GM19025 (cell line): ENCODE data around the gene BRSK1.

ENCODE experiments used
- ATAC-seq: cut with Tn5 transposase; IDR thresholded peaks from one replicate; pipeline ENCODE4 v1.9.1; 2021; ENCODE audit warnings: mild to moderate bottlenecking, low read depth, moderate library complexity; ENCODE audit not compliant: unreplicated experiment

BRSK1 gene

DNA sequence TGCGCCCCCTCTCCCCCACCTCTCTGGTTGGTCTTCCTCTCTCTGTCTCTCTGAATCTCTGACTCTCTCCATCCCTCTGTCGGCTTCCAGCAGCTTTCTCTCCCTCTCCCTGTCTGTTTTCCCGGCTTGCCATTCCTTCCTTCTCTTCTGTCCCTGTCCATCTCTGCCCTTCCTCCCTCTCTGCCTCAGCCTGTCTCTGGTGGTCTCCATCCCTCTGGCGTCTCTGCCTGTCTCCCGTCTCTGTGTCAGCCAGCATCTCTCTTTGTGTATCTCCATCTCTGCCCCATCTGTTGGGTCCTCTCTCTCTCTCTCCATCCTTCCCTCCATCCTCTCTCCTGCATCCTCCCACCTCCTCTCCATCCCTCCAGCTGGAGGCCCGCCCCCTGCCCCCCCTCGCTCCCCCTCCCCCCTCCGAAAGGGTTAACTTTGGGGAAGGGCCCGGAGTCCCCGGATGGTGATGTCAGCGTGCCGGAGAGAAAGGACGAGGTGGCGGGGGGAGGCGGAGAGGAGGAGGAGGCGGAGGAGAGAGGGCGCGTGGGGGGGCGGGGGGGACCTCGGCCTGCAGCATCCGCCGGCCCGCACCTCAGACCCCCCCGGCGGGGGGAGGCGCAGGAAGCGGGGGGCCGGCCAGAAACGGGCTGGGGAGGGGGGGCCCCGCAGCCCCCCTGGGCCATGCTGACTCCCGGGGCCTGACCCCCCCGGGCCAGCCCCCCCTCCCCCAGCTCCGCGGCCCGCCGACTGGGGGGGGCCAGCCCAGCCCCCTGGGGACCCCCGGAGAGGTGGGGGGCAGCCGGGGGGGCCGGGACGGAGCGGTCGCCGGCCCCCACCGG is at the start of gene BRSK1:
BRSK1 (plus strand) TSS at position 450 of the 830 bp plus-strand sequence. CDS start 446 bp downstream, outside the sequence.
- no peak for ATAC-seq

DNA sequence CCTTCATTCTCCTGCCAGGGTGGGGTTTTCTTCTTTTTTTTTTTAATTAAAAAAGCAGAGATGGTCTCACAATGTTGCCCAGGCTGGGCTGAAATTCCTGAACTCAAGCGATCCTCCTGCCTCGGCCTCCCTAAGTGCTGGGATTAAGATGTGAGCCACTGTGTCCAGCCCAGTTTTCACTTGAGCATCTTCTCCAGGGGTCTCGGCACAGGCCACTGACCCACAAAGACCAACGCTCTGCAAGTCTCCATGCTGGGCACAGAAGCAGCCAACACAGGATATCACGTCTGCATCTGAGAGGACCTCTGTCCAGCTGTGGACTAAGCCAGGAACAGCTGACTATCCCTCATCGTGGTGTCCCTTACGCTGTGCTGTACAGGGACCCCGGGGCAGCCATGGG is 45.8 kb upstream of the BRSK1 start:
- no peak for ATAC-seq

DNA sequence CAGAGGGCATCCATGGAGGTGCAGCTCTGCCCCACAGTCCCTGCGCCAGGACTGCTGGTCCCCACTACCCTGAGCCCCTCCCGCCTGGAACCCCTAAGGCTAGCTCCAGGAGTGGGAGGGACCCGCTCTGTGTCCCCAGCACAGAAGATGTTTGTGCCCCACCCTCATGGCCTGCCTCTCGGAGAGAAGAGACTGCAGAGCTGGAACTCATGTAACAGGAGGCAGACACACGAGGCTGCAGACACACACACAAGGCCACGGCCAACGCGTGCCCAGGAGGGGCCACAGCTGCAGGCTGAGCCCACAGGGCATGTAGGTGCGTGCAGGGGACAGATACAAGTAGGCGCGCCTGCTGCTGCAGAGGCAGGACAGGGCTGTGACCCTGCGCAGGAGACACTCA is 44.8 kb upstream of the BRSK1 start:
- no peak for ATAC-seq

DNA sequence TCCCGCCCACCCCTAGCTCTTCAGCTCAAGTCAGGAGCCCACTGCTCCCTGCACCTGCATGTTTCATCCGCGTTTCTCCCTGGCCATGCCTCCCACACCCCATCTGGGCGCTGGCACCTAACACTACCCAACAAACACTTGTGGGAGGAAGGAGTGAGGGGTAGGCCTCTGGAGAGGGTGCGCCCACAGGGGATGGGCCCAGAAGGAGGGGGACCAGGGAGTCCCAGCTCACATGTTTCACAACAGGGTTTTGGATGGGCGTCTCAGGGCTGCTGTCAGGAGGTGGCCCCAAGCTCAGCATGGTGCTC is 43.1 kb upstream of the BRSK1 start:
- ATAC-seq, result no peak

DNA sequence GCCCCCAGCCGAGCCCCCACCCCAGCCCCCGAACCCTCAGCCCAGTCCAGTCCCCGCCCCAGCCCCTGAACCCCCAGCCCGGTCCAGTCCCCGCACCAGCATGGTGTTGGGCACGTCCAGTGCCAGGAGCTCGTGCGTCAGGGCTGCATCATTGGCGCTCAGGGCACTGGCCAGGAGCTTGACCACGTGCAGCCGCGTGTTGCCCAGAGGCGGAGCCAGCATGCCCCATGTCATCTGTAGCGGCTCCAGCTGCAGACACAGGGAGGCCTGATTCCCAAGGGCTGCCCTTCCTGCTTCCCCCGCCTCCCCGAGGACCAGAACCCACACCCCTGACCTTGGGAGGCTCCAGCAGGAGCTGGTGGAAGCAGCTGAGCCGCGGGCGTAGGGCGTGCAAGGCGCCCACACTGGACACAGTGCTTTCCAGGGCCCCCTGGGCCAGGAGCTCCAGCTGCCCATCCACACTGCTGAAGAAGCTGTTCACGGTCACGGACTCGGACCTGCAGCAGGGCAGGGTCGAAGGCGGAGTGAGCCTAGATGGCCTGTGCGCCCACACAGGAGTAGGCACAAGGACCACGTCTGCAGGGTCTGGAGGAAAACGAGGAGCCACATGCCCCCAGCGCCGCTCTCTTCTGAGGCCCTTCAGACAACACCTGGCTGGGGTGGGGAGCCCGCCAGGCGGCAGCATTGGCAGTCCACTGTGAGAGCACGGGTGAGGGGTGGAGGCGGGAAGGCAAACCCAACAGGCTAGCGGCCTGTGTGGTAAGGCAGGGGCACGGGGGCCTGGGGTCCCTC is 42.5 kb upstream of the BRSK1 start:
- ATAC-seq, result no peak

DNA sequence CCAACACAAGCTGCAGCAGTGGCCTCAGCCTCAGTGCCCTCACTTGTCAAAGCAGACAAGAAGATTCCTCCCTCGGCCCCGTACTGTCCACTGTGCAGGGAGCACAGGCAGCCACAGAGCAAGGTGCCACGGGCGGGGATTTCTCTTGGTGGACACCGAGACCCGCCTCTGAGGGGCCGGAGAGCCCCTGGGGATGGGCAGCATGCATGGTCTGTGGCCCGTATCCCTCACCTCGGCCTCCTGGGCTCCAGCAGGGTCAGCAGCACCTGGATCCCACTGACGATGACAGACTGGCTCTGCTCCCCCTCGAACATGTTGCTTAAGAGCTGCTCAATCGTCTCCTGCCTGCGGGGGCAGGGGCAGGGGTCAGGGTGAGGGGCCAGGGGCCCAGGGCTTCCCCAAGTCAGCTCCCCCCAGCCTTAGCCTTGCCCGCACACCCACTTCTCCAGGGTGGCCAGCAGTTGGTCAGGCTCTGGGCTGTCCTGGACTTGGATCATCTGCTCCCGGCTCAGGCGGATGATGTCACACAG is 41.8 kb upstream of the BRSK1 start:
- ATAC-seq, result no peak

DNA sequence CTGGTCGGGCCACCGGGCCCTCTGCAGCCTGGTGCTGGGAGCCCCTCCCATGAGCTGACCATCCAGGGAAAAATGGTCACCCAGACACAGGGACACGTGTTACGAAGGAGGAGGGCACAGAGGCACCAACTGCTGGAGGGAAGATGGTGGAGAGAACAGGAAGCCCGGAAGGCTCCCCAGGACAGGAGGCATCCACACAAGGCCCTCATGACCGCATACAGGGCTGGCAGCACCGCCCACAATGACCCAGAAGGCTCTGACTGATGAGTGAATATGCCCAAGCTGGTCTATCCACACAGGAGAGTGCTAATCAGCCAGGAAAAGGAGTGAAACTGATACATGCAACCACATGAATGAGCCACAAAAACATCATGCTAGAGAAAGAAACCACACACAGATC is 41.3 kb upstream of the BRSK1 start:
- ATAC-seq, result no peak

DNA sequence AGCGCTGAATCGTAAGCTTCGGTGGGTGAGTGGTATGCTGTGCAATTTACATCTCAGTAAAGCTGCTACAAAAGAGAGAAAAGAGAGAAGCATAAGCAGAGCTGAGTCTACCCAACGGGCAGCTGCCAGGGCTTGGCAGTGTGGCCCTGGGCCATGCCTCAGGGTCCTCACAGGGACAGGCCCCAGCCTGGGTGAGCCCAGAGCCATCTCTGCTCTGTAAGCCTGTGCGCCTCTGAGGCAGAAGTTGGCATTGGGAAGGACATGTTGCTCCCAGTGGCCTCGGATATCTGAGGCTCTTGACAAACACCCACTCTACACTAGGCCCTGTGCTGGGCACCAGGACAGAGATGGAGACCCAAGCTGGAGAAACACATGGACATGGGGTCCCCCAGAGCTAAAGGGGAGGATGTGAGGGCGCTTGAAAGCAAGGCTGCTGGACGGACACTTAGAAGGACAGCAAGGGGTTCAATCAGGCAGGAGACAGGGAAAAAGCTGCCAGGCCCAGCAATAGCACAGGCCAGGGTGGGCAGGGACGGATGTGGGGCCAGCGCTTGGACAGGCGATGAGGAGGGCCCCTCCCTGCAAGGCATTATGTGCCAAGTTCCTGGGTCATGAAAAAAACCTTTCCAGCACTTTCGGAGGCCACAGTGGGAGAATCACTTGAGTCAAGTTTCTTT is 39.7 kb upstream of the BRSK1 start:
- no peak for ATAC-seq

DNA sequence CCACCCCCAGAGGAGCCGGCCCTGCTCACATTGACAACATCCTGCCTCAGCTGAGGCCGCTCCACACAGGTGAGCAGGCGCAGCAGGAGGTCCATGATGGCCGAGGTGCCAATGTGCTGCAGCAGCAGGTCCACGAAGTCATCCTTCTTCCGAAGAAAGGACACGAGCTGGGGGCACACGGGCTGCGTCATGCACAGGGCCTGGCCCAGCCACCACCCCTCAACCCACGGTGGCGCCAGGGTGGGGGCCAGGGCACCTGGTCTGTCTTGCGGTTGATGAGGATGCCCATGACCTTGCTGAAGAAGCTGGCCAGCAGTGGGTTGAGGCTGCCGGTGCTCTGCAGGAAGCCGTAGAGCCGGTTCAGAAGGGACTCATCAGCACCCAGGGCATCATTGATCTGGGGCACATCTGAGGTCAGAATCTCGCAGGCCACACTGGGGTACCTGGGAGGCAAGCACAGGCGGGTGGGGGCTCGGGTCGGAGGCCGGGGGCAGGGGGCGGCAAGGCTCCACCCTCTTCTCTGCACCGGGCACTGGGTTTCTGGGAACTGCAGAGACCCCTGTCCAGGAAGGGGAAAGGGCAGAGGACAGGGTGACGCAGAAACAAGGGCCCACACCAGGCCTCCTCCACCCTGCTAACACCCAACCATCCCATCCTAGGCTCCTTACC is 38.4 kb upstream of the BRSK1 start:
- no peak for ATAC-seq

DNA sequence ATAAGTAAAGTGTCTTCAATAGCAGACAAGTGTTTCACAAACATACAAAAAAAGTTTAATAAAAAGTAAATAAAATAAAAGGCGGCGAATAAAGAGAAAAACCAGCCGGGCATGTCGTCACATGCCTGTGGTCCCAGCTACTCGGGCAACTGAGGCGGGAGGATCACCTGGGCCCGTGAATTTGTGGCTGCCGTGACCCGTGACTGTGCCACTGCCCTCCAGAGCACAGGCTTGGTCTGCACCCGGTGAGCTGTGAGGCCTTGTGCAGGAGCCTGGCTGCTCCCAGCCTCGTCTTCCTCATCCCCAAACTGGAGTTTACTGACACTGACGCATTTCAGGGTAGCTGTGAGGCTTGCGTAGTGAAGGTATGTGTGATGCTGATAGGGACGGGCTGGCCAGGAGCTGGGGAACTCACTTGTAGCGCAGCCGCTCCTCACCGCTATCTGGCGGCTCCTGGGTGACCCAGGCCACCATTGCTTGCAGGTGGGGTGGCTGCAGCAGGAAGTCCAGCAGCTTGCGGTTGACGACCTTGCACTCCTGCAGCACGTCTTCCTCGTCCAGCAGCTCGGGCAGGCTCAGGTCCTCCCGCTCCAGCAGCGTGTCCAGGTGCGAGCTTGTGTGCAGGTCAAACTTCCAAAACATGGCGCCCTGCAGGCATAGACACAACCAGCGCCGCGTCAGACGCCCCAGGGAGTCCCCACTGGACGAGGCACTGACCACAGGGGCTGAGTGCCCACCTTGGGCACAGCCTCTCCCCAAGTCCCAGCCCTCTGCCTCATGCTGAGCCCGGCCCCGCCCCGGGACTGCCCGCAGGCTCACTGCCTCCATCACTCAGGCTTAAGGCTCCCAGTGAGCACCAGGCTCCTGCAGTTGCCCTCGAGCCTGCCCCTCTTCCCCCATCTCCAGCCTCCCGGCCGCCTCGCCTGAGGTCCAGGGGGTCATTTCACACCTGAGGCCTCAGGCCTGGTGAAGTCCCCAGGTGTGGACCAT is 37.0 kb upstream of the BRSK1 start:
- no peak for ATAC-seq

DNA sequence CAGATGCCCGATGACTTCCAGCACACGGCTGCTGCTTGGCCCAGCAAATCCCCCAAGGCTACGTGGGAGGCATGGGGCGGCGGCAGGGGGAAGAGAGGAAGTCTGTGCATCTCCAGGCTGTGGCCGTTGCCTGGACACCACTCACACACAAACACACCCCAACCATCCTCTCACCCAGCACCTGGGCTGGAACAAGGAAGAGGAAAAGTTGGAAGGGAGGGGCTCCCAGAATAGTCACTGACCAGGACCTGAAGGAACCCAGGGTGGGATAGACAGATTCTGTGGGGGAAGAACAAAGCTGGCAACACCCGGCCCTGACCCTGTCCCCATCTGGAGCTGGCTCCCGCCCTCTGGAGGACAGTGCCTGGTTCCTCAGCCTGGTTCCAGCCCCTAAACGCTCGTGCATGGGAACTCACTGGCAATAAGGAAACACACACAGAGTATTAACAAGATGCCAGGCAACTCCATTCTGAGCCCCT is 36.1 kb upstream of the BRSK1 start:
- ATAC-seq, result no peak

DNA sequence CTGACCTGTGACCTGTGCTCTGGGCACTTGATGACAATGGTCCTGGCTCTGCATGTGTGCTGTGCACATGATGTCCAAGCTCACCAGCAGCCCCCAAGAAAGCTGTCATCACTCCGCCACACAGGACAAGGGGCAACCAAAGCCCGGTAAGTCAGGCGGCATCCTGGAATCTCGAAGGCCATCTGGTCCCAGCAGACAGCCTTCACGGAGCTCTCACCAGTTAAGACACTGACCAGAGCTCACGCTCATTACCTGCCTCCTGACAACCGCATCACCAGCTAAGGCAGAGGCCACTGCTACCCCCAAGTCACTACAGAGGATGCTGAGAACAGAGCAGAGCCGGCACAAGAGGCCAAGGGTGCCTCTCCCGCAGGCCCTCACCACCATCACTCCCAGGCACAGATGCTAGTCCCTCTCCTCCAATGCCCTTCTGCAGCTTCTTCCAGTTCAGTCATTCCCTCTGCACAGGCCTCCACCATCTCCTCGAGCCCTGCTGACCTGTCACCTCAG is 35.6 kb upstream of the BRSK1 start:
- ATAC-seq, result no peak

DNA sequence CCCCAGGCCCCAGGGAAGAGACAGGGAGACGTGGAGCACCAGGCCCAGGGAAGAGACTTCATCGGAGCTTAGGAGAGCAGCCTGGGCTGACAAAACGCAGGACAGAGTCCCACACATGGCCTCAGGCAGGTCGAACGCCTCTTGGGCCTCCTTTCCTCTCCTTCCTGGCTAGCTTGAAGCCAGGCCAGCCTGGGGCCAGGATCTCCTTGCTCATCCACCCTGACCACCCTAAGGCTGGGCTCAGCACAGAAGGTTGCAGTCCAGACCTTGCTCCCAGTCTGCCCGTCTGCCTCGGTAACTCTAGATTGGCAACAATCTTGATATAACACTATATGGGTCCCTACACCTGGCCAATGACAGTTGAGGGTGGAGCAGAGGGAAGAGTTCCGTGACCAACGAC is 35.1 kb upstream of the BRSK1 start:
- ATAC-seq, result no peak

DNA sequence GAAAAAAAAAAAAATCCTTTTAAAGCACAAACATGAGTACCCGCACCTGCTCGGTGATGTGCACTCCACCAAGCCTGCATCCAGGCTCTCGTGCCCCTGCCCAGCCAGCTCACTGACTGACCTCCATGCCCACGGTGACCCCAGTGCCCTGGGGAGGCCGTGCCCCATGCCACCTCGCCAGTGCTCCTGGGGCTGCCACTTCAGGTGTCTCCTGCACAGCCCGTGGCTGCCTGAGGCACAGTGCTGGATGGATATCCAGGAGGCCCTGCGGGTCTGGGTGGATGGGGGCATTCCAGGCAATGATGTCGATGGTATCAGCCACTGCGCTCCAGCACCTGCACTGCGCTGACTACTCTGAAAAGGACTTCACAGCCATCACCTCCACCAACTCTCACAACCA is 34.0 kb upstream of the BRSK1 start:
- ATAC-seq, result no peak

DNA sequence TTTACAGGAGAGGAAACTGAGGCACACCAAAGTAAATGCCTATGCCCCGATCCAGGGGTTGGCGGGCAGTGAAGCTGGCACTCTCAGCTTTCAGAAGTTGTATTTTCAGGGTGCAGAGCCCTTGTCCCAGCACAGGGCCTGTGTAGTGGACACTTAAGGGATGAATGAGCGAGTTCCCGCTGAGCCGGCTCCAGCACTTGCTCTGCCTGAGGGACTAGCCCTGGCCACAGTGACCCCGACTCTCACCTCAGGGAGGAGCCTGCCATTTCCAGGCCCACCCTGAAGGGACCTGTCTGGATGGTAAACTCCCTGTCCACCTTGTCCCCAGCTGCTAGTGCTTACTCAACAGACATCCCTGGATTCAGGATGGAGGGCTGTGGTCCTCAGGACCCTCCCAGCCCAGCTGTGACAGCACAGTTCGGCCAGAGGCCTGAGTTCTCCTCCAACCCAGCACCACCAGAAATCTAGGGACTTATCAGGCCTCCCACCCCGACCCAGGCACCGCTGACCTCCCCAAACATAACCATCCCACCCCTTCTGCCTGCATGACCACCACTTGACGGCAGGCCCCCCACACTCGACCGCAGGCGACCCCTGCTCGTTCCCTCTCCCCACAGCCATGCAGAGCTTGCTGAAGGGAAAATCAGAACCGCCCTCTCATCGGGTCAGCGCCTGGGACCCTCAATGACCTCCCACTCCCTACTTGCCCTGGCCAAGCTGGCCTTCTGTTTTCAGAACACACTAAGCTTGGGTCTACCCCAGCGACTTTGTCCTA is 33.3 kb upstream of the BRSK1 start:
- no peak for ATAC-seq

DNA sequence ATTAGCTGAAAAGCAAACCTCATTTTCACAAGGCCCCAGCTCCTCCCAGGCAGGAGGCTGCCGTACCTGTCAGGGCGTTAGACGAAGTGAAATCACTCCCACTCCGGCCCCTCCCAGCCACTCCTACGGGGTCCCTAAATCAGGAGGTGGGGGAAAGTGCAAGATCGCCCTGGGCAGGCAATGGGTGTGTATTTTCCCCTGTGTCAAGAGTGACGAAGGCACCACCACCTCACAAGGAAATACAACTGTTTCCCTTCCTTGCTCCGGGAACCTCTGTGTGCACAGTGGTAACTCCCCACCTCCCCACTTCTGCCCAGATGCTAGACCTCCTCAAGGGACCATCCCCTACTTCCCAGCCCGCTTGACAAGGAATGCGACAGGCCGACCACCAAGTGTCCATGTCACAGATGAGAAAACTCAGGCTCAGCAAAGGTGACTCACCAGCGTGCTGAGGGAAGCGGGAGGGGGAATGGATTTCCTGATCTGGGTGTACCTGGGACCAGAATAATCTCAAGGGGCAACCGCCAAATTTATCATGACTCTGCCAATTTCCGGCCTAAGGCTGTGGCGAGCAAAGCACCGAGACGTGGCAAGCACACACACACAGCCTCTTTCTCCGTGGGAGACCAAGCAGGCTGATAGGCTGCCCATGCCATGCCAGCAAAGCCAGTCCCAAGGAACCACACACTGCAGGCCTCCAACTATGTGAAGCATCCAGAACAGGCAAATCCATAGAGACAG is 32.3 kb upstream of the BRSK1 start:
- no peak for ATAC-seq

DNA sequence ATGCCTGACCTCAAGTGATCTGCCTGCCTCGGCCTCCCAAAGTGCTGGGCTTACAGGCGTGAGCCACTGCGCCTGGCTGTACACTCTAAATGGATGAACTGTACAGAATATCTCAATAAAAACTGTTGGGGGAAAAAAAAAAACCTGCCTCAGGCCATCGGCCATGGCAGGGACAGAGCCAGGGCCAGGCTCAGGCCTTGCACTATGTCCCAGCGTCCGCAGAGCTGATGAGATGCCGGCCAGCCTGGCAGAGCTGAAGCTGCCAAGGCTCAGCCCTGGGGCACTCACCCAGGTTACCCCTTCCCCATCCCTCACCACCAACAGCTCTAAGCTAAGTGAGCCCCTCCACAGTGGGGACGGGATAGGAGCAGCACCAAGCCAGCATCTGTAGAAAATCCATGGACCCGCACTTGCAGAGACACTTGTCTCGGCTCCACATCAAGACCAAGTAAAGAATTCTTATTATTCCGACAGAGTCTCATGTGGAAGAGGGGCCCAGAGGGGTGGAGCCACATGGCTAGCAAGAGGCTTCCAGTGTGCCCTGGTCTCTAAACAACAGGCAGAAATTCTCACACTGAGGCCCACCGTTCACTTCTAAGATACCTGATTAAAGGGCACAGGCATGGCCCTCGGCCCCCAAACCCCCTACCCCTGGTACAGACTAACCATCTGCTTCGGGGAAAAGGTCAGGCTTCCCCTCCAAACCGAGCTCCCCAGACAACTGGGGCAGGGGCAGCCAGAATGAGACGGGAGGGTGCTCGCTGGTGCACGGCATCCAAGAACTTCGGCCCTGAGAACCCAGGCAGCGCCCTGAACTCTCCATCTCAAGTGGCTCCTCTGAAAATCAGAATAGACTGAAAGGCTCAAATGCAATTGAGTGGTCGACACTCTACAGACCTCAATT is 30.8 kb upstream of the BRSK1 start:
- no peak for ATAC-seq
